Fibroblast of skin of scalp (primary cell): ENCODE results near the gene MED14.

ENCODE experiments used
- DNase-seq: peaks from one replicate; pipeline ENCODE4 v3.0.0-alpha.2; 2013

MED14 gene

GRCh38 chrX:40663078-40663740 lies 72.1 kb downstream of the MED14 start:
- no peak for DNase-seq

GRCh38 chrX:40661489-40661888 lies 73.9 kb downstream of the MED14 start:
- DNase-seq, result no peak

GRCh38 chrX:40660381-40660780 lies 75.0 kb downstream of the MED14 start:
- no peak for DNase-seq

GRCh38 chrX:40653535-40653934 lies 81.8 kb downstream of the MED14 start:
- no peak for DNase-seq

- no peak for DNase-seq
These were observed 82.7 kb downstream of the MED14 start for GRCh38 chrX:40652664-40653063.

GRCh38 chrX:40651620-40652223 lies 83.6 kb downstream of the MED14 start:
- peak; percentile 41 for DNase-seq

GRCh38 chrX:40647307-40648197 lies 87.8 kb downstream of the MED14 start, which contains the start of gene CXorf38:
CXorf38 (minus strand) TSS chrX:40647561; CDS start chrX:40647520, 41 bp downstream.
- peak; percentile 90 for DNase-seq

- DNase-seq, result peak; percentile 21
These were observed 88.6 kb downstream of the MED14 start for GRCh38 chrX:40646489-40647306.

- DNase-seq, result peak; percentile 79
These were observed 90.5 kb downstream of the MED14 start for GRCh38 chrX:40644821-40645358.

- no peak for DNase-seq
These were observed 91.2 kb downstream of the MED14 start for GRCh38 chrX:40644176-40644575.

GRCh38 chrX:40637687-40638086 lies 97.7 kb downstream of the MED14 start:
- DNase-seq, result no peak

- DNase-seq, result no peak
These were observed 103.1 kb downstream of the MED14 start for GRCh38 chrX:40632199-40632598.

GRCh38 chrX:40628506-40628905 lies 106.8 kb downstream of the MED14 start:
- no peak for DNase-seq

- DNase-seq, result no peak
These were observed 110.0 kb downstream of the MED14 start for GRCh38 chrX:40625294-40625693.

- no peak for DNase-seq
These were observed 111.7 kb downstream of the MED14 start for GRCh38 chrX:40623665-40624064.

GRCh38 chrX:40623139-40623536 lies 112.2 kb downstream of the MED14 start, which contains the start of gene MPC1L:
MPC1L (plus strand) TSS chrX:40623428; CDS start chrX:40623566, 138 bp downstream.
- no peak for DNase-seq

GRCh38 chrX:40622479-40623138 lies 112.7 kb downstream of the MED14 start:
- no peak for DNase-seq

GRCh38 chrX:40617566-40617965 lies 117.8 kb downstream of the MED14 start:
- no peak for DNase-seq

- no peak for DNase-seq
These were observed 119.4 kb downstream of the MED14 start for GRCh38 chrX:40615976-40616375.

GRCh38 chrX:40612511-40612910 lies 122.8 kb downstream of the MED14 start:
- DNase-seq, result no peak

- no peak for DNase-seq
These were observed 128.0 kb downstream of the MED14 start for GRCh38 chrX:40607381-40607780.

GRCh38 chrX:40603446-40603845 lies 131.9 kb downstream of the MED14 start:
- no peak for DNase-seq
